Neural progenitor cell (in vitro differentiated cells): ENCODE measurements around the gene XYLT1. TPM values are rescaled to one million over a fixed set of nuclear protein-coding genes. Genes with fewer than 3 reads are reported as not detected.
"Not testable (repeated sequence)": the region's sequence is repeated elsewhere in the genome, so short reads cannot be mapped to it uniquely, and the experiment has no call there.

Experiments used
- DNase-seq: peaks from one replicate; pipeline ENCODE4 v3.0.0-alpha.2; 2016; ENCODE audit warnings: low spot score
- H2AFZ ChIP-seq: fragments of 200-600 bp; sonication (generic); replicated peaks from 2 replicates; pipeline ENCODE4 v1.6.1; 2016; ENCODE audit warnings: antibody characterized with exemption
- H3F3A ChIP-seq: fragments of 200-600 bp; sonication (generic); 2 replicates; pipeline ENCODE4 v1.6.1; 2016; ENCODE audit warnings: antibody characterized with exemption, low read depth
- H3K27ac ChIP-seq: fragments of 200-600 bp; sonication (generic); 2 replicates; pipeline ENCODE4 v1.5.1; 2016; ENCODE audit warnings: mild to moderate bottlenecking
- H3K27me3 ChIP-seq: fragments of 200-600 bp; sonication (generic); 2 replicates; pipeline ENCODE4 v1.6.1; 2016; ENCODE audit warnings: mild to moderate bottlenecking, moderate library complexity
- H3K36me3 ChIP-seq: fragments of 200-600 bp; sonication (generic); 2 replicates; pipeline ENCODE4 v1.5.1; 2016
- H3K4me1 ChIP-seq: fragments of 200-600 bp; sonication (generic); 2 replicates; pipeline ENCODE4 v1.6.1; 2016; ENCODE audit warnings: mixed run types
- H3K4me2 ChIP-seq: fragments of 200-600 bp; sonication (generic); 2 replicates; pipeline ENCODE4 v1.6.1; 2016
- H3K4me3 ChIP-seq: fragments of 200-600 bp; sonication (generic); 2 replicates; pipeline ENCODE4 v1.5.1; 2016
- H3K79me2 ChIP-seq: fragments of 200-600 bp; sonication (generic); 2 replicates; pipeline ENCODE4 v1.6.1; 2016; ENCODE audit warnings: low read depth
- H3K9ac ChIP-seq: fragments of 200-600 bp; sonication (generic); 2 replicates; pipeline ENCODE4 v1.6.1; 2016
- H3K9me3 ChIP-seq: fragments of 200-600 bp; sonication (generic); 2 replicates; pipeline ENCODE4 v1.5.1; 2016; ENCODE audit warnings: low read depth
- H4K20me1 ChIP-seq: fragments of 200-600 bp; sonication (generic); 2 replicates; pipeline ENCODE4 v1.6.1; 2016; ENCODE audit warnings: low read depth
- H3K27ac Mint-ChIP-seq: 3 replicates; pipeline ENCODE4 v1.8.0; 2021; ENCODE audit warnings: mixed read lengths
- H3K27me3 Mint-ChIP-seq: 2 replicates; pipeline ENCODE4 v1.8.0; 2022; ENCODE audit warnings: low read depth, mild to moderate bottlenecking, inconsistent platforms, moderate library complexity, mixed read lengths; ENCODE audit not compliant: insufficient read depth
- H3K36me3 Mint-ChIP-seq: 3 replicates; pipeline ENCODE4 v1.8.0; 2021; ENCODE audit warnings: mixed read lengths
- H3K4me1 Mint-ChIP-seq: 3 replicates; pipeline ENCODE4 v1.8.0; 2021; ENCODE audit warnings: mixed read lengths
- H3K4me3 Mint-ChIP-seq: 3 replicates; pipeline ENCODE4 v1.8.0; 2021; ENCODE audit warnings: mild to moderate bottlenecking, moderate library complexity, mixed read lengths
- H3K9me3 Mint-ChIP-seq: 3 replicates; pipeline ENCODE4 v1.8.0; 2020; ENCODE audit warnings: mixed read lengths
- EZH2 ChIP-seq: fragments of 200-600 bp; sonication (generic); IDR thresholded peaks from 2 replicates; pipeline ENCODE4 v1.6.1; 2017; ENCODE audit warnings: antibody characterized with exemption, mild to moderate bottlenecking, moderate library complexity
- EZH2phosphoT487 ChIP-seq: fragments of 200-600 bp; sonication (generic); IDR thresholded peaks from 2 replicates; pipeline ENCODE4 v1.6.1; 2017; ENCODE audit warnings: antibody characterized with exemption
- total RNA-seq: library from RNA; depleted of rRNA; stranded (reverse); fragments of >200 nt; gene quantifications from 2 replicates; pipeline ENCODE4 v1.2.3, GENCODE V29; 2015; ENCODE audit warnings: low replicate concordance
- TF ChIP-seq, protein P1 (sequence below): fragments of 200-600 bp; sonication (generic); IDR thresholded peaks from 2 replicates; pipeline ENCODE4 v1.5.1; 2017; ENCODE audit warnings: antibody characterized with exemption, mild to moderate bottlenecking

XYLT1 gene
- total RNA-seq, 1 donor from 2014 or later: 5.9 TPM

DNA sequence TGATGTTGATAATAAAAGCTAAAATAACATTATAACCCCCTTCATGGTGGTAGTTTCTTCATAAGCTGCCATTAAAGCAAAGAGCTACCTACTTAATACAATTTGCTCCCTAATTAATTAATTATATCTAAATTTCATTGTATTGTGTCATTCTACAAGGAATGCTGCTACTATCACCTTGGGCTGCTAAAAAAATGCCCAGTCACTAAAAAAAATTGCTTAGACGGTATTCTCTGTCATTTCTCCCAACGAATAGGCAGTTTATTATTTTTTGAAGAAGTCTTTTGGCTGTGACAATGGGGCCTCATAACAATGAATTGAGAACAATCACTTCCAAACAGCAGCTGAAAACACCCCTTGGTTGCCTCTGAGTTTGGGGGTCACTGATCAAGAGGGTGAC is 59.5 kb downstream of the XYLT1 start:
- H3F3A ChIP-seq: peaks cover 8% of the 10 kb centered on the region
- no peak overlapping the region for H3K27ac ChIP-seq
- no peak overlapping the region for H2AFZ ChIP-seq
- Mint-ChIP-seq H3K4me3 (no peak overlapping the region), H3K27ac (no peak overlapping the region), H3K36me3 (peaks cover 4% of the 10 kb centered on the region), H3K4me1 (peaks cover 53% of the 10 kb centered on the region), H3K9me3 (peaks cover 5% of the 10 kb centered on the region), H3K27me3 (peaks cover 12% of the 10 kb centered on the region)
- H4K20me1 ChIP-seq: no peaks in the 10 kb centered on the region
- no peaks in the 10 kb centered on the region for H3K79me2 ChIP-seq
- no peak overlapping the region for H3K4me2 ChIP-seq
- H3K27me3 ChIP-seq: no peaks in the 10 kb centered on the region
- H3K36me3 ChIP-seq: no peaks in the 10 kb centered on the region
- no peak overlapping the region for H3K9ac ChIP-seq
- TF ChIP-seq, protein P1, sequence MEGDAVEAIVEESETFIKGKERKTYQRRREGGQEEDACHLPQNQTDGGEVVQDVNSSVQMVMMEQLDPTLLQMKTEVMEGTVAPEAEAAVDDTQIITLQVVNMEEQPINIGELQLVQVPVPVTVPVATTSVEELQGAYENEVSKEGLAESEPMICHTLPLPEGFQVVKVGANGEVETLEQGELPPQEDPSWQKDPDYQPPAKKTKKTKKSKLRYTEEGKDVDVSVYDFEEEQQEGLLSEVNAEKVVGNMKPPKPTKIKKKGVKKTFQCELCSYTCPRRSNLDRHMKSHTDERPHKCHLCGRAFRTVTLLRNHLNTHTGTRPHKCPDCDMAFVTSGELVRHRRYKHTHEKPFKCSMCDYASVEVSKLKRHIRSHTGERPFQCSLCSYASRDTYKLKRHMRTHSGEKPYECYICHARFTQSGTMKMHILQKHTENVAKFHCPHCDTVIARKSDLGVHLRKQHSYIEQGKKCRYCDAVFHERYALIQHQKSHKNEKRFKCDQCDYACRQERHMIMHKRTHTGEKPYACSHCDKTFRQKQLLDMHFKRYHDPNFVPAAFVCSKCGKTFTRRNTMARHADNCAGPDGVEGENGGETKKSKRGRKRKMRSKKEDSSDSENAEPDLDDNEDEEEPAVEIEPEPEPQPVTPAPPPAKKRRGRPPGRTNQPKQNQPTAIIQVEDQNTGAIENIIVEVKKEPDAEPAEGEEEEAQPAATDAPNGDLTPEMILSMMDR: no peak
- no peak for DNase-seq
- no peaks in the 10 kb centered on the region for H3K9me3 ChIP-seq
- peaks cover 20% of the 10 kb centered on the region for H3K4me1 ChIP-seq
- no peak overlapping the region for H3K4me3 ChIP-seq

DNA sequence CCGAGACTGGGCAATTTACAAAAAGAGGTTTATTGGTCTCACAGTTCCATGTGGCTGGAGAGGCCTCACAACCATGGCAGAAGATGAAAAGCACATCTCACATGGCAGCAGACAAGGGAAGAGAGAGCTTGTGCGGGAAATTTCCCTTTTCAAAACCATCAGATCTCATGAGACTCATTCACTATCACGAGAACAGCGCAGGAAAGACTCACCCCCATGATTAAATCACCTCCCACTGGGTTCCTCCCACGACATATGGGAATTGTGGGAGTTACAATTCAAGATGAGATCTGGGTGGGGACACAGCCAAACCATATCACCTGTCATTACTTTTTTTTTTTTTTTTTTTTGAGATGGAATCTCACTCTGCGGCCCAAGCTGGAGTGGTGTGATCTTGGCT is 60.4 kb downstream of the XYLT1 start:
- not testable (repeated sequence) for H3K9me3 ChIP-seq, H2AFZ ChIP-seq, H3K4me3 Mint-ChIP-seq, H3K27ac Mint-ChIP-seq, H3K27me3 ChIP-seq, DNase-seq, H3K9ac ChIP-seq, H3K27ac ChIP-seq, H3K36me3 ChIP-seq, H3K4me3 ChIP-seq, H4K20me1 ChIP-seq, H3K36me3 Mint-ChIP-seq, H3K27me3 Mint-ChIP-seq, H3K4me2 ChIP-seq, H3K79me2 ChIP-seq, H3K9me3 Mint-ChIP-seq
- H3F3A ChIP-seq: peaks cover 15% of the 10 kb centered on the region
- peaks cover 52% of the 10 kb centered on the region for H3K4me1 Mint-ChIP-seq
- peaks cover 27% of the 10 kb centered on the region for H3K4me1 ChIP-seq

GRCh38 chr16:17409894-17410293 is 60.9 kb downstream of the XYLT1 start:
- Histone ChIP-seq H3K9ac (no peak overlapping the region), H3K27me3 (no peaks in the 10 kb centered on the region), H3K36me3 (no peaks in the 10 kb centered on the region), H3K4me3 (no peak overlapping the region), H3K9me3 (no peaks in the 10 kb centered on the region), H2AFZ (no peak overlapping the region), H3F3A (peaks cover 16% of the 10 kb centered on the region), H3K79me2 (no peaks in the 10 kb centered on the region), H3K4me1 (peaks cover 31% of the 10 kb centered on the region), H3K4me2 (no peak overlapping the region), H4K20me1 (no peaks in the 10 kb centered on the region), H3K27ac (no peak overlapping the region)
- Mint-ChIP-seq H3K4me3 (no peak overlapping the region), H3K27me3 (peaks cover 7% of the 10 kb centered on the region), H3K36me3 (peaks cover 4% of the 10 kb centered on the region), H3K4me1 (peaks cover 53% of the 10 kb centered on the region), H3K27ac (no peak overlapping the region), H3K9me3 (peaks cover 5% of the 10 kb centered on the region)
- no peak for DNase-seq
- TF ChIP-seq EZH2: no peak
- TF ChIP-seq, protein P1: no peak
- TF ChIP-seq EZH2phosphoT487: no peak

- Mint-ChIP-seq H3K4me3 (no peak overlapping the region), H3K36me3 (peaks cover 4% of the 10 kb centered on the region), H3K4me1 (peaks cover 53% of the 10 kb centered on the region), H3K27ac (no peak overlapping the region), H3K27me3 (peaks cover 5% of the 10 kb centered on the region), H3K9me3 (peaks cover 5% of the 10 kb centered on the region)
- Histone ChIP-seq H3F3A (peaks cover 16% of the 10 kb centered on the region), H3K36me3 (no peaks in the 10 kb centered on the region), H3K9ac (no peak overlapping the region), H3K4me2 (no peak overlapping the region), H3K4me3 (no peak overlapping the region), H3K9me3 (no peaks in the 10 kb centered on the region), H3K4me1 (peaks cover 33% of the 10 kb centered on the region), H2AFZ (no peak overlapping the region), H3K27ac (no peak overlapping the region), H3K27me3 (no peaks in the 10 kb centered on the region), H4K20me1 (no peaks in the 10 kb centered on the region), H3K79me2 (no peaks in the 10 kb centered on the region)
- DNase-seq: no peak
- TF ChIP-seq, protein P1: no peak
- TF ChIP-seq EZH2phosphoT487 (no peak), EZH2 (no peak)
Measured at GRCh38 chr16:17408955-17409441, 61.8 kb downstream of the XYLT1 start.
